MM.1S (cell line): Measurements from ENCODE around the gene GPR153.

Experiments used
- EZH2phosphoT487 ChIP-seq: fragments of 300-600 bp; sonication (generic); IDR thresholded peaks from 2 replicates; pipeline ENCODE4 v1.6.1; 2018; ENCODE audit warnings: antibody characterized with exemption, low read length
- TF ChIP-seq, protein P1 (sequence below): fragments of 300-600 bp; sonication (generic); IDR thresholded peaks from 2 replicates; pipeline ENCODE4 v1.5.1; 2016; ENCODE audit warnings: antibody characterized with exemption, low read length, mixed read lengths

DNA sequence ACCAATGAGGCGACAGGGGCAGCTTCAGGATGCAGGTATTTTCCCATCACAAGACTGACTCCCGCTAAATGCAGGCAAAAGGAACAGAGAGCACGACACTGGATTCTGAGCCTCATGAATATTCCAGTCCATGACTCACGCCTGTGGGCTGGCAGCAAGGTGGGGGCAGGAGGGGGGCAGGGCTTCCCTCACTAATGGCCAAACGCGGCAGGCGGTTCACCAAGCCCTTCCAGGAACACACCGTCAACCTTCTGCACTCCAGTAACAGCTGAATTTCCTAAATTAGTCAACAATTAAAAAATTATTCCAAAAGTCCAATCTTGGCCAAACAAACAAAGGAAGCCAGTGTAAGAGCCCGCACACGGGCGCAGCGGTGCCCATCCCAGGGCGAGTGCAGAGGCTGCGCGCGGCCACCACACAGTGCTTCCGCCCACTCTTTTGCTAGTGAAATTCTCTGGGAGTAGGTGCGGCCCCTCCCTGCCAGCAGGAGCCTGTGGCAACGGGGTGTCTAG lies 12.5 kb upstream of the GPR153 start:
- TF ChIP-seq, protein P1, sequence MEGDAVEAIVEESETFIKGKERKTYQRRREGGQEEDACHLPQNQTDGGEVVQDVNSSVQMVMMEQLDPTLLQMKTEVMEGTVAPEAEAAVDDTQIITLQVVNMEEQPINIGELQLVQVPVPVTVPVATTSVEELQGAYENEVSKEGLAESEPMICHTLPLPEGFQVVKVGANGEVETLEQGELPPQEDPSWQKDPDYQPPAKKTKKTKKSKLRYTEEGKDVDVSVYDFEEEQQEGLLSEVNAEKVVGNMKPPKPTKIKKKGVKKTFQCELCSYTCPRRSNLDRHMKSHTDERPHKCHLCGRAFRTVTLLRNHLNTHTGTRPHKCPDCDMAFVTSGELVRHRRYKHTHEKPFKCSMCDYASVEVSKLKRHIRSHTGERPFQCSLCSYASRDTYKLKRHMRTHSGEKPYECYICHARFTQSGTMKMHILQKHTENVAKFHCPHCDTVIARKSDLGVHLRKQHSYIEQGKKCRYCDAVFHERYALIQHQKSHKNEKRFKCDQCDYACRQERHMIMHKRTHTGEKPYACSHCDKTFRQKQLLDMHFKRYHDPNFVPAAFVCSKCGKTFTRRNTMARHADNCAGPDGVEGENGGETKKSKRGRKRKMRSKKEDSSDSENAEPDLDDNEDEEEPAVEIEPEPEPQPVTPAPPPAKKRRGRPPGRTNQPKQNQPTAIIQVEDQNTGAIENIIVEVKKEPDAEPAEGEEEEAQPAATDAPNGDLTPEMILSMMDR: no peak
- no peak for TF ChIP-seq EZH2phosphoT487
